Stomach smooth muscle (tissue), 2 donors: ENCODE measurements around the gene KLHL40.
A peak's percentile ranks its signal among the peaks of the same experiment; 100 is the strongest.

Experiments used
- H3K27ac ChIP-seq: one replicate; pipeline ENCODE4 v1.7.0; 2013; ENCODE audit warnings: mild to moderate bottlenecking, low read length, inconsistent platforms
- H3K27me3 ChIP-seq, 2 donors: one replicate each; pipeline ENCODE4 v1.7.0; 2013; ENCODE audit warnings: low read length in 2 of 2; ENCODE audit not compliant: insufficient read depth in 2 of 2, control insufficient read depth in 1 of 2
- H3K36me3 ChIP-seq, 2 donors: one replicate each; pipeline ENCODE4 v1.7.0; 2013; ENCODE audit warnings: low read length in 2 of 2; ENCODE audit not compliant: control insufficient read depth in 2 of 2, insufficient read depth in 2 of 2
- H3K4me1 ChIP-seq: one replicate; pipeline ENCODE4 v1.7.0; 2013; ENCODE audit warnings: low read length; ENCODE audit not compliant: control insufficient read depth, insufficient read depth
- H3K4me3 ChIP-seq, 2 donors: one replicate each; pipeline ENCODE4 v1.7.0; 2013; ENCODE audit warnings: low read length in 2 of 2
- H3K9ac ChIP-seq, 2 donors: one replicate each; pipeline ENCODE4 v1.7.0; 2013; ENCODE audit warnings: low read length in 2 of 2, mild to moderate bottlenecking in 1 of 2
- H3K9me3 ChIP-seq, 2 donors: one replicate each; pipeline ENCODE4 v1.7.0; 2013; ENCODE audit warnings: low read length in 2 of 2; ENCODE audit not compliant: control insufficient read depth in 2 of 2
- donor health status: healthy.
- donor health status: Pancreatic carcinoma.

KLHL40 gene

GRCh38 chr3:42684632-42685362, 540 bp upstream of the KLHL40 start:
- Histone ChIP-seq H3K4me1 (peaks cover 24% of the 10 kb centered on the region), H3K9me3 (no peaks in the 10 kb centered on the region), H3K27me3 (peaks cover 9% of the 10 kb centered on the region in 2 donors), H3K4me3 (no peak overlapping the region), H3K36me3 (no peaks in the 10 kb centered on the region), H3K9ac (no peak overlapping the region), H3K27ac (no peak overlapping the region)

GRCh38 chr3:42685891-42686820, 819 bp downstream of the KLHL40 start:
- H3K27me3 ChIP-seq = peaks cover 9% of the 10 kb centered on the region in 2 donors
- H3K9ac ChIP-seq = no peak overlapping the region
- H3K4me3 ChIP-seq = peak overlapping the region; percentile 33 to 67
- H3K4me1 ChIP-seq = peaks cover 24% of the 10 kb centered on the region
- no peaks in the 10 kb centered on the region for H3K9me3 ChIP-seq
- H3K36me3 ChIP-seq = no peaks in the 10 kb centered on the region
- H3K27ac ChIP-seq = no peak overlapping the region

- peaks cover 24% of the 10 kb centered on the region for H3K4me1 ChIP-seq
- no peak overlapping the region for H3K9ac ChIP-seq
- no peak overlapping the region for H3K4me3 ChIP-seq
- peaks cover 9% of the 10 kb centered on the region in 2 donors for H3K27me3 ChIP-seq
- H3K9me3 ChIP-seq = no peaks in the 10 kb centered on the region
- H3K27ac ChIP-seq = no peak overlapping the region
- no peaks in the 10 kb centered on the region for H3K36me3 ChIP-seq
Observed at GRCh38 chr3:42686832-42687650, 1.7 kb downstream of the KLHL40 start.

GRCh38 chr3:42688016-42688415, 2.7 kb downstream of the KLHL40 start:
- H3K9me3 ChIP-seq = no peaks in the 10 kb centered on the region
- no peak overlapping the region for H3K4me3 ChIP-seq
- no peak overlapping the region for H3K27ac ChIP-seq
- H3K4me1 ChIP-seq = peaks cover 24% of the 10 kb centered on the region
- H3K9ac ChIP-seq = no peak overlapping the region
- no peaks in the 10 kb centered on the region for H3K36me3 ChIP-seq
- peaks cover 9% of the 10 kb centered on the region in 2 donors for H3K27me3 ChIP-seq

- no peak overlapping the region for H3K9ac ChIP-seq
- no peak overlapping the region for H3K4me3 ChIP-seq
- peaks cover 9% of the 10 kb centered on the region in 2 donors for H3K27me3 ChIP-seq
- H3K4me1 ChIP-seq = peaks cover 20% of the 10 kb centered on the region
- H3K36me3 ChIP-seq = no peaks in the 10 kb centered on the region
- H3K27ac ChIP-seq = no peak overlapping the region
- no peaks in the 10 kb centered on the region for H3K9me3 ChIP-seq
Observed at GRCh38 chr3:42688487-42689420, 3.4 kb downstream of the KLHL40 start.

- Histone ChIP-seq H3K9ac (no peak overlapping the region), H3K4me3 (no peak overlapping the region), H3K27ac (no peak overlapping the region), H3K27me3 (peaks cover 9% of the 10 kb centered on the region in 2 donors), H3K4me1 (peaks cover 17% of the 10 kb centered on the region), H3K9me3 (no peaks in the 10 kb centered on the region), H3K36me3 (no peaks in the 10 kb centered on the region)
Observed at GRCh38 chr3:42689421-42690014, 4.2 kb downstream of the KLHL40 start.

GRCh38 chr3:42690191-42690590, 4.9 kb downstream of the KLHL40 start:
- H3K27me3 ChIP-seq = peaks cover 9% of the 10 kb centered on the region in 2 donors
- no peaks in the 10 kb centered on the region for H3K36me3 ChIP-seq
- H3K9me3 ChIP-seq = no peaks in the 10 kb centered on the region
- H3K4me1 ChIP-seq = peaks cover 11% of the 10 kb centered on the region
- H3K27ac ChIP-seq = no peak overlapping the region
- H3K4me3 ChIP-seq = no peak overlapping the region
- H3K9ac ChIP-seq = no peak overlapping the region

- no peak overlapping the region for H3K9ac ChIP-seq
- peaks cover 6 to 9% of the 10 kb centered on the region in 2 donors for H3K27me3 ChIP-seq
- no peak overlapping the region for H3K4me3 ChIP-seq
- H3K9me3 ChIP-seq = no peaks in the 10 kb centered on the region
- no peak overlapping the region for H3K27ac ChIP-seq
- H3K4me1 ChIP-seq = peaks cover 3% of the 10 kb centered on the region
- H3K36me3 ChIP-seq = no peaks in the 10 kb centered on the region
Observed at GRCh38 chr3:42690766-42691680, 5.7 kb downstream of the KLHL40 start.
